GM18520 (cell line): ENCODE data around the gene NDUFAF3.
A peak's percentile ranks its signal among the peaks of the same experiment; 100 is the strongest.

Source experiments
- ATAC-seq: cut with Tn5 transposase; IDR thresholded peaks from one replicate; pipeline ENCODE4 v1.9.1; 2021; ENCODE audit not compliant: unreplicated experiment

The NDUFAF3 gene

GRCh38 chr3:49017971-49018706 lies 3.8 kb upstream of the NDUFAF3 start, which contains the start of gene DALRD3:
TSS of gene DALRD3 (minus strand) at chr3:49018580. CDS start at chr3:49018564, 16 bp downstream.
- ATAC-seq: no peak

- ATAC-seq: no peak
Measured at GRCh38 chr3:49018707-49019006, 3.3 kb upstream of the NDUFAF3 start.

- ATAC-seq: no peak
Measured at GRCh38 chr3:49019941-49020329, 2.0 kb upstream of the NDUFAF3 start.

- ATAC-seq: no peak
Measured at GRCh38 chr3:49020330-49021212, 1.4 kb upstream of the NDUFAF3 start.

GRCh38 chr3:49021213-49021812 lies 608 bp upstream of the NDUFAF3 start:
- peak; percentile 39 for ATAC-seq

- ATAC-seq: no peak
Measured at GRCh38 chr3:49022688-49023171, 809 bp downstream of the NDUFAF3 start.

GRCh38 chr3:49023775-49024174 lies 1.9 kb downstream of the NDUFAF3 start:
- no peak for ATAC-seq

- ATAC-seq: no peak
Measured at GRCh38 chr3:49024449-49024848, 2.5 kb downstream of the NDUFAF3 start.

- ATAC-seq: no peak
Measured at GRCh38 chr3:49025005-49025792, 3.3 kb downstream of the NDUFAF3 start.

- ATAC-seq: no peak
Measured at GRCh38 chr3:49025793-49026520, 4.0 kb downstream of the NDUFAF3 start.

- ATAC-seq: no peak
Measured at GRCh38 chr3:49026536-49026935, 4.6 kb downstream of the NDUFAF3 start.

- no peak for ATAC-seq
Measured at GRCh38 chr3:49027634-49028033, 5.7 kb downstream of the NDUFAF3 start.

- ATAC-seq: no peak
Measured at GRCh38 chr3:49028298-49028672, 6.4 kb downstream of the NDUFAF3 start.

GRCh38 chr3:49028673-49029562 lies 7.0 kb downstream of the NDUFAF3 start, which contains the start of gene IMPDH2:
TSS of gene IMPDH2 (minus strand) at chr3:49029398. CDS start at chr3:49029350, 48 bp downstream.
- ATAC-seq: peak; percentile 85

- no peak for ATAC-seq
Measured at GRCh38 chr3:49029563-49029884, 7.6 kb downstream of the NDUFAF3 start.

- no peak for ATAC-seq
Measured at GRCh38 chr3:49030321-49030720, 8.4 kb downstream of the NDUFAF3 start.

- ATAC-seq: no peak
Measured at GRCh38 chr3:49032646-49033304, 10.9 kb downstream of the NDUFAF3 start.

- no peak for ATAC-seq
Measured at GRCh38 chr3:49034650-49035049, 12.7 kb downstream of the NDUFAF3 start.

- no peak for ATAC-seq
Measured at GRCh38 chr3:49035281-49035680, 13.4 kb downstream of the NDUFAF3 start.
